Type B pancreatic cell (in vitro differentiated cells): ENCODE results near the gene MOSMO. TPM values are rescaled to one million over a fixed set of nuclear protein-coding genes. Genes with fewer than 3 reads are reported as not detected.

Experiments
- DNase-seq: peaks from one replicate; pipeline ENCODE4 v3.0.0; 2021; ENCODE audit warnings: mixed read lengths; ENCODE audit not compliant: unreplicated experiment; ENCODE audit errors: extremely low spot score
- H3K27ac Mint-ChIP-seq: 2 replicates; pipeline ENCODE4 v1.8.0; 2021; ENCODE audit warnings: mild to moderate bottlenecking, mixed read lengths
- H3K27me3 Mint-ChIP-seq: 2 replicates; pipeline ENCODE4 v1.8.0; 2021; ENCODE audit warnings: mixed read lengths
- H3K36me3 Mint-ChIP-seq: 2 replicates; pipeline ENCODE4 v1.8.0; 2021; ENCODE audit warnings: mixed read lengths
- H3K4me1 Mint-ChIP-seq: one replicate; pipeline ENCODE4 v1.8.0; 2021; ENCODE audit warnings: mixed read lengths; ENCODE audit not compliant: unreplicated experiment
- H3K4me3 Mint-ChIP-seq: 2 replicates; pipeline ENCODE4 v1.8.0; 2021; ENCODE audit warnings: mild to moderate bottlenecking, mixed read lengths
- H3K9me3 Mint-ChIP-seq: 2 replicates; pipeline ENCODE4 v1.8.0; 2021; ENCODE audit warnings: mixed read lengths
- CTCF ChIP-seq: fragments of 200-600 bp; sonication (generic); conservative IDR thresholded peaks from 2 replicates; pipeline ENCODE4 v1.5.0; 2021; ENCODE audit warnings: antibody characterized with exemption, mild to moderate bottlenecking
- total RNA-seq: library from RNA; stranded (reverse); gene quantifications from 2 replicates; pipeline ENCODE4 v1.2.1, GENCODE V29; 2021; ENCODE audit warnings: low replicate concordance

MOSMO gene
- total RNA-seq, 1 donor from 2014 or later = 13.5 TPM

- Mint-ChIP-seq H3K4me1 (no peaks in the 10 kb centered on the region), H3K27me3 (no peaks in the 10 kb centered on the region), H3K9me3 (no peaks in the 10 kb centered on the region), H3K4me3 (no peak overlapping the region), H3K27ac (no peak overlapping the region), H3K36me3 (no peaks in the 10 kb centered on the region)
- no peak for TF ChIP-seq CTCF
- no peak for DNase-seq
Observed at GRCh38 chr16:22086440-22086839, 78.5 kb downstream of the MOSMO start.

- no peaks in the 10 kb centered on the region for H3K9me3 Mint-ChIP-seq
- no peak overlapping the region for H3K4me3 Mint-ChIP-seq
- no peaks in the 10 kb centered on the region for H3K36me3 Mint-ChIP-seq
- H3K27ac Mint-ChIP-seq = no peak overlapping the region
- no peak for DNase-seq
- H3K27me3 Mint-ChIP-seq = no peaks in the 10 kb centered on the region
- peaks cover 9% of the 10 kb centered on the region for H3K4me1 Mint-ChIP-seq
- TF ChIP-seq CTCF = no peak
Observed at GRCh38 chr16:22088642-22089041, 80.7 kb downstream of the MOSMO start.

GRCh38 chr16:22089910-22090309, 82.0 kb downstream of the MOSMO start:
- H3K9me3 Mint-ChIP-seq = no peaks in the 10 kb centered on the region
- peaks cover under 1% of the 10 kb centered on the region for H3K27me3 Mint-ChIP-seq
- no peak for TF ChIP-seq CTCF
- H3K36me3 Mint-ChIP-seq = no peaks in the 10 kb centered on the region
- H3K4me3 Mint-ChIP-seq = no peak overlapping the region
- H3K27ac Mint-ChIP-seq = no peak overlapping the region
- DNase-seq = no peak
- H3K4me1 Mint-ChIP-seq = peaks cover 9% of the 10 kb centered on the region

GRCh38 chr16:22091721-22092120, 83.8 kb downstream of the MOSMO start:
- Mint-ChIP-seq H3K9me3 (no peaks in the 10 kb centered on the region), H3K27me3 (peaks cover 5% of the 10 kb centered on the region), H3K36me3 (no peaks in the 10 kb centered on the region), H3K4me1 (peaks cover 9% of the 10 kb centered on the region), H3K4me3 (peak overlapping the region; percentile 70), H3K27ac (peak overlapping the region; percentile 50)
- no peak for DNase-seq
- TF ChIP-seq CTCF = no peak

GRCh38 chr16:22092143-22092933, 84.4 kb downstream of the MOSMO start, which contains the start of gene VWA3A:
TSS of gene VWA3A (plus strand) at chr16:22092541. CDS start at chr16:22092638, 97 bp downstream.
- peaks cover 9% of the 10 kb centered on the region for H3K4me1 Mint-ChIP-seq
- H3K4me3 Mint-ChIP-seq = peak within 1 kb of the TSS; percentile 70
- H3K27me3 Mint-ChIP-seq = peaks cover 5% of the 10 kb centered on the region
- H3K9me3 Mint-ChIP-seq = no peaks in the 10 kb centered on the region
- no peaks in the 10 kb centered on the region for H3K36me3 Mint-ChIP-seq
- DNase-seq = no peak
- H3K27ac Mint-ChIP-seq = peak within 1 kb of the TSS; percentile 50
- no peak for TF ChIP-seq CTCF
